Prostate gland (tissue), 2 donors: Measurements from ENCODE around the gene CAMSAP1.

Experiments used
- POLR2A ChIP-seq: fragments of 450-650 bp; IDR thresholded peaks from one replicate; pipeline ENCODE4 v1.6.1; 2016; ENCODE audit warnings: antibody characterized with exemption, mild to moderate bottlenecking
- TF ChIP-seq, protein P1 (sequence below), 4 experiments: fragments of 200-600 bp in 2 of 4; fragments of 450-650 bp in 2 of 4; sonication (generic) in 2 of 4; IDR thresholded peaks; 1 replicate in 3 of 4; 2 replicates in 1 of 4; pipeline ENCODE4 v1.5.1; 2016 to 2019; ENCODE audit warnings: antibody characterized with exemption in 4 of 4, mild to moderate bottlenecking in 2 of 4, moderate library complexity in 2 of 4

DNA sequence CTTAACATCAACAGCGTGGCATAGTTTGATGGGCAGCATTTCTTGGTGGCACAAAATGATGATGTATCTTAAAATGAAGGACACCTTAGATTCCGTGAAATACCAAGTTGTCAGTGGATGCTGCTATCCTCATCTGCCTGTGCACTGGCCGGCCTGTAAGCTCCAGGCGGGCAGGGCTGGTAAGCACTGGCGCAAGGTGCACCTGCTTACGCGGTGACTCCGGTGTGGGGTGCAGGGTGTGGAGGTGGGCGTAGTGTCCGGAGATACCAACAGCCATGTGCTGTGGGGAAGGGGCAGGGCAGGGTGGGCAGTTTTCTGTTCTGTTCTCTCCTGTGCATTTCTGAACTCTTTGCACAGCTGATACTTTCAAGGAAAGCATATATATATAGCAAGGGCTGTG is 103.9 kb downstream of the CAMSAP1 start:
- TF ChIP-seq, protein P1, sequence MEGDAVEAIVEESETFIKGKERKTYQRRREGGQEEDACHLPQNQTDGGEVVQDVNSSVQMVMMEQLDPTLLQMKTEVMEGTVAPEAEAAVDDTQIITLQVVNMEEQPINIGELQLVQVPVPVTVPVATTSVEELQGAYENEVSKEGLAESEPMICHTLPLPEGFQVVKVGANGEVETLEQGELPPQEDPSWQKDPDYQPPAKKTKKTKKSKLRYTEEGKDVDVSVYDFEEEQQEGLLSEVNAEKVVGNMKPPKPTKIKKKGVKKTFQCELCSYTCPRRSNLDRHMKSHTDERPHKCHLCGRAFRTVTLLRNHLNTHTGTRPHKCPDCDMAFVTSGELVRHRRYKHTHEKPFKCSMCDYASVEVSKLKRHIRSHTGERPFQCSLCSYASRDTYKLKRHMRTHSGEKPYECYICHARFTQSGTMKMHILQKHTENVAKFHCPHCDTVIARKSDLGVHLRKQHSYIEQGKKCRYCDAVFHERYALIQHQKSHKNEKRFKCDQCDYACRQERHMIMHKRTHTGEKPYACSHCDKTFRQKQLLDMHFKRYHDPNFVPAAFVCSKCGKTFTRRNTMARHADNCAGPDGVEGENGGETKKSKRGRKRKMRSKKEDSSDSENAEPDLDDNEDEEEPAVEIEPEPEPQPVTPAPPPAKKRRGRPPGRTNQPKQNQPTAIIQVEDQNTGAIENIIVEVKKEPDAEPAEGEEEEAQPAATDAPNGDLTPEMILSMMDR (IDR thresholded peaks at IDR 0.05): no peak
- no peak for TF ChIP-seq POLR2A
